HCT116 (cell line): ENCODE data around the gene RBPJ. TPM values are rescaled to one million over a fixed set of nuclear protein-coding genes. Genes with fewer than 3 reads are reported as not detected.

Experiments used
- ATAC-seq: fragments of 200-7000 bp; cut with Tn5 transposase; 2 replicates; pipeline ENCODE4 v1.9.1; 2020; ENCODE audit warnings: mild to moderate bottlenecking, moderate library complexity
- BruUV-seq: library from RNA; stranded (reverse); fragments of 400-500 nt; replicated peaks from 2 replicates; lab custom pipeline; 2021; lab: Mats Ljungman, UMichigan
- CTCF ChIA-PET: fragments of 300-600 bp; sonication (Branson Sonifier 250); formaldehyde crosslinking; loops from one replicate; lab custom pipeline; 2021; ENCODE audit warnings: antibody characterized with exemption; lab: Charles Lee
- POLR2A ChIA-PET: fragments of 300-600, 350-600 bp; sonication (Branson Sonifier 250); formaldehyde crosslinking; loops from one replicate; lab custom pipeline; 2021; ENCODE audit warnings: antibody characterized with exemption; lab: Charles Lee
- RAD21 ChIA-PET, 2 experiments: fragments of 300-600 bp; sonication (Branson Sonifier 250); formaldehyde crosslinking; loops; one replicate each; lab custom pipeline; 2023; ENCODE audit warnings: low total read pairs in 2 of 2; ENCODE audit not compliant: uncharacterized antibody in 2 of 2, unreplicated experiment in 2 of 2, low non-redundant PET in 1 of 2; lab: Charles Lee
- DNase-seq: peaks from one replicate; pipeline ENCODE4 v3.0.0-alpha.2; 2010; ENCODE audit warnings: low read depth, low spot score
- H2AFZ ChIP-seq: fragments of 200-600 bp; shearing (Covaris generic), sonication (generic); 2 replicates; pipeline ENCODE4 v1.6.1; 2017; ENCODE audit warnings: low read depth, mixed run types, mixed read lengths, antibody characterized with exemption, low read length; ENCODE audit not compliant: poor library complexity, severe bottlenecking
- H3K27ac ChIP-seq: 2 replicates; pipeline ENCODE4 v1.5.1; 2012; ENCODE audit warnings: low read depth, low read length
- H3K27me3 ChIP-seq: fragments of 200-600 bp; sonication (generic); 2 replicates; pipeline ENCODE4 v1.6.1; 2016; ENCODE audit warnings: mixed run types, low read length, mixed read lengths; ENCODE audit not compliant: insufficient read depth
- H3K36me3 ChIP-seq, 2 experiments: fragments of 200-500 bp in 1 of 2; fragments of 200-600 bp in 1 of 2; sonication (Bioruptor generic) in 1 of 2; sonication (generic) in 1 of 2; 2 replicates each; pipeline versions ENCODE4 v1.5.1 to v1.6.1; 2014 to 2016; ENCODE audit warnings: low read length in 2 of 2, inconsistent platforms in 1 of 2, mixed read lengths in 1 of 2, mixed run types in 1 of 2; ENCODE audit not compliant: insufficient read depth in 2 of 2, control insufficient read depth in 1 of 2
- H3K4me1 ChIP-seq, 2 experiments: fragments of 200-600 bp in 1 of 2; sonication (generic) in 1 of 2; 2 replicates each; pipeline versions ENCODE4 v1.5.1 to v1.6.1; 2012 to 2017; ENCODE audit warnings: low read length in 2 of 2, inconsistent platforms in 1 of 2, mild to moderate bottlenecking in 1 of 2, mixed read lengths in 1 of 2, mixed run types in 1 of 2, moderate library complexity in 1 of 2; ENCODE audit not compliant: insufficient read depth in 2 of 2, control insufficient read depth in 1 of 2
- H3K4me2 ChIP-seq: fragments of 200-600 bp; sonication (generic); 2 replicates; pipeline ENCODE4 v1.6.1; 2017; ENCODE audit warnings: mixed run types, low read length, mixed read lengths
- H3K4me3 ChIP-seq, 2 experiments: fragments of 200-600 bp in 1 of 2; sonication (generic) in 1 of 2; replicated peaks in 1 of 2; 2 replicates each; pipeline ENCODE4 v1.5.1; 2011 to 2016; ENCODE audit warnings: low read length in 2 of 2, control low read depth in 1 of 2, low read depth in 1 of 2, mild to moderate bottlenecking in 1 of 2, mixed read lengths in 1 of 2, mixed run types in 1 of 2
- H3K79me2 ChIP-seq: fragments of 200-600 bp; sonication (generic); 2 replicates; pipeline ENCODE4 v1.6.1; 2017; ENCODE audit warnings: mild to moderate bottlenecking, mixed run types, low read length, moderate library complexity, mixed read lengths; ENCODE audit not compliant: insufficient read depth
- H3K9ac ChIP-seq: fragments of 200-600 bp; sonication (generic); 2 replicates; pipeline ENCODE4 v1.6.1; 2016; ENCODE audit warnings: low read length, mixed read lengths
- H3K9me2 ChIP-seq: fragments of 200-600 bp; sonication (generic), shearing (Covaris generic); 2 replicates; pipeline ENCODE4 v1.6.1; 2017; ENCODE audit warnings: mixed run types, mild to moderate bottlenecking, moderate library complexity; ENCODE audit not compliant: insufficient read depth
- H3K9me3 ChIP-seq, 2 experiments: fragments of 200-500 bp in 1 of 2; fragments of 200-600 bp in 1 of 2; sonication (Bioruptor generic) in 1 of 2; sonication (generic) in 1 of 2; 2 replicates each; pipeline ENCODE4 v1.6.1; 2014 to 2017; ENCODE audit warnings: low read length in 2 of 2, mixed read lengths in 2 of 2, inconsistent platforms in 1 of 2, low read depth in 1 of 2, mild to moderate bottlenecking in 1 of 2, mixed run types in 1 of 2, moderate library complexity in 1 of 2; ENCODE audit not compliant: control insufficient read depth in 1 of 2, insufficient read depth in 1 of 2
- H4K20me1 ChIP-seq: fragments of 200-600 bp; sonication (generic), shearing (Covaris generic); 2 replicates; pipeline ENCODE4 v1.6.1; 2017; ENCODE audit warnings: mixed run types, mild to moderate bottlenecking, moderate library complexity; ENCODE audit not compliant: insufficient read depth
- CTCF ChIP-seq, 3 experiments: fragments of 200-600 bp in 1 of 3; sonication (generic) in 1 of 3; IDR thresholded peaks in 2 of 3; conservative IDR thresholded peaks in 1 of 3; 2 replicates each; pipeline ENCODE4 v1.5.1; 2012 to 2017; ENCODE audit warnings: low read depth in 2 of 3, low read length in 2 of 3, antibody characterized with exemption in 1 of 3, borderline replicate concordance in 1 of 3, control low read depth in 1 of 3, mild to moderate bottlenecking in 1 of 3, mixed read lengths in 1 of 3, mixed run types in 1 of 3, moderate library complexity in 1 of 3; ENCODE audit not compliant: insufficient read depth in 1 of 3
- EZH2phosphoT487 ChIP-seq: fragments of 200-600 bp; IDR thresholded peaks from 2 replicates; pipeline ENCODE4 v1.6.1; 2018; ENCODE audit warnings: antibody characterized with exemption, borderline replicate concordance
- FOSL1 ChIP-seq: IDR thresholded peaks from 2 replicates; pipeline ENCODE4 v1.6.1; 2012; ENCODE audit warnings: low read depth
- REST ChIP-seq: IDR thresholded peaks from 2 replicates; pipeline ENCODE4 v1.6.1; 2012; ENCODE audit warnings: low read depth
- SIN3A ChIP-seq: IDR thresholded peaks from 2 replicates; pipeline ENCODE4 v1.6.1; 2012; ENCODE audit warnings: low read depth
- intact Hi-C: fragments of 100-400 bp; cut with micrococcal nuclease; formaldehyde crosslinking; loops from 2 replicates; pipeline ENCODE4 v1.10.0; 2022
- total RNA-seq: library from RNA; stranded (reverse); gene quantifications from one replicate; pipeline ENCODE4 v1.2.1, GENCODE V29; 2021; ENCODE audit not compliant: unreplicated experiment
- TF ChIP-seq, protein P1 (sequence below): IDR thresholded peaks from 2 replicates; pipeline ENCODE4 v1.6.1; 2012

Gene RBPJ
- total RNA-seq, 1 experiment from 2014 or later: 72.7 TPM

DNA sequence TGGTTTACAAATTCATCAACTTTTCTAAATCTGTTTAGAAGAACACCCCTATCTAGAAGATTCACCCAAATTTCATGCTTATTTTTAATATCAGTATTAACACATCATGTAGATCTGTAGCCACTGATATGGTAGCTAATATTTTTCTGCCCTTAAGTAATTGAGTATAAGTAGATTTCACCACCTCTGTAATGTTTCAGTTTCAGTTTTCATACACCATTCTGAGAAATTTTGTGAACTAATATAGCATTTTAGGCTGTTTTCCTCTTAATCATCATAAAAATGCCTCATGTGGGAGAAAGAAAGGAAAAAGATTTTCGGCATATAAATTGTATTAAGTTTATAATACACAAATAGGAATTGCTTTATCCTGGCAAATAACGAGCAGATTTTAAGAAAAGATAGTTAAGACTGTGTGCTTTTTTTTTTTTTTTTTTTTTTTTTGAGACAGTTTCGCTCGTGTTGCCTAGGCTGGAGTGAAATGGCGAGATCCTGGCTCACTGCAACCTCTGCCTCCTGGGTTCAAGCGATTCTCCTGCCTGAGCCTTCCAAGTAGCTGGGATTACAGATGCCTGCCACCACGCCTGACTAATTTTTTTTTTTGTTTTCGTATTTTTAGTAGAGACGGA lies 21.4 kb upstream of the RBPJ start:
- Histone ChIP-seq H3K9me2 (no peaks in the 10 kb centered on the region), H3K4me1 (no peaks in the 10 kb centered on the region), H4K20me1 (no peaks in the 10 kb centered on the region), H3K9ac (no peak overlapping the region), H3K79me2 (no peaks in the 10 kb centered on the region)
- TF ChIP-seq REST: no peak
- TF ChIP-seq FOSL1: no peak
- TF ChIP-seq SIN3A: no peak
- no peak for TF ChIP-seq CTCF (IDR thresholded peaks at IDR 0.05 in 2 of 3, conservative IDR thresholded peaks at IDR 0.05 in 1 of 3; ENCODE audit: borderline replicate concordance in 1 of 3, insufficient read depth in 1 of 3, low read depth in 2 of 3, low read length in 2 of 3)
- TF ChIP-seq EZH2phosphoT487: no peak
- TF ChIP-seq, protein P1, sequence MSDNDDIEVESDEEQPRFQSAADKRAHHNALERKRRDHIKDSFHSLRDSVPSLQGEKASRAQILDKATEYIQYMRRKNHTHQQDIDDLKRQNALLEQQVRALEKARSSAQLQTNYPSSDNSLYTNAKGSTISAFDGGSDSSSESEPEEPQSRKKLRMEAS: no peak
- TF ChIP-seq, all 23 proteins: peak for 0
- intact Hi-C loops: no loop called here
- Histone ChIP-seq H3K4me2 (no peak overlapping the region), H2AFZ (no peak overlapping the region), H3K27me3 (no peaks in the 10 kb centered on the region), H3K4me3 (no peak overlapping the region), H3K9me3 (no peaks in the 10 kb centered on the region), H3K36me3 (no peaks in the 10 kb centered on the region), H3K27ac (no peak overlapping the region)
- RAD21 ChIA-PET: no interaction called here
- BruUV-seq: no TSS peak
- POLR2A ChIA-PET: interaction anchor here (0.7 kb wide), 1 partner anchor 108 kb away, joined by 3 read pairs; no protein-coding TSS in a partner anchor
- CTCF ChIA-PET: no interaction called here
- ATAC-seq: no peak
- DNase-seq: no peak
